Heart left ventricle (tissue), 13 donors: ENCODE data around the gene SCN8A.

ENCODE experiments used
- CTCF ChIP-seq, 12 donors: fragments of 200-600 bp; sonication (generic) in 4 of 12; IDR thresholded peaks; one replicate each; pipeline versions ENCODE4 v1.5.0 to v1.8.0; 2018 to 2022; ENCODE audit warnings: antibody characterized with exemption in 12 of 12, mild to moderate bottlenecking in 5 of 12
- POLR2A ChIP-seq, 2 donors: fragments of 450-650 bp; IDR thresholded peaks; one replicate each; pipeline ENCODE4 v1.6.1; 2017; ENCODE audit warnings: antibody characterized with exemption in 2 of 2, mild to moderate bottlenecking in 2 of 2, moderate library complexity in 2 of 2
- donor health status: ischemic (EF 13 %, LVEDD 7.1; RV severe dilation, severe dysfunction).
- donor health status: DM: no; HTN: yes; CAD: no.
- donor health status: DM: no; HTN: no; CAD: no.
- donor health status: ischemic (EF 25% LVEDD 6.9; RV normal size, moderate dysfunction).
- donor health status: ischemic (EF 25% LVEDD 5.7; RV mildly dilated, moderate dysfunction).
- donor health status: ischemic (EF 35%, LVEDD 5.7; RV mildly dilated, moderate dysfunction).
- donor health status: nonischemic (EF 11% LVEDD 7.7; RV severe dilation, severe dysfunction).
- donor health status: DM: yes; HTN: yes; CAD: no.
- donor health status: PGD.
- donor health status: ischemic (EF 29% LVEDD 5.4; RV normal size, mild dysfunction).
- donor health status: nonischemic (EF 23%, LVEDD 6.1; RV moderate dilation, normal function).

DNA sequence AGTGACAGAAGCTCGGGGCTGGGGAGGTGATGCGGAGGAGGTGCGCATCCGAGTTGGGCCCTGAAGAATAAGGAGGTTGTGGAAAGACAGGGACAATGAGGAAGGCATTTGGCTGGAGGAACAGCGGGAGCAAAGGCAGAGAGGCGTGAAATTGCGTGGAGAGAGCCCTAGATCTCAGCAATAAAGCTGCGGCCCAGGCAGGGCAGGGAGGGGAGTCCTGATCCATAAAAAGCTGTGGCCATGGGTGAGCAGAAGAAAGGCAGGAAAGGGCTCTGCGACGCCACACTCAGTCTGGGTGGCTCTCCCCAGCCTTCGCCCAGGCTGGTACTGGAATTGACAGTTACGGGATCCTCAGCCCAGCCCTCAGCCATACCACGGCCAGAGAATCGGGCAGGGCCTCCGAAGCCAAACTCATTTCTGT lies 255.2 kb downstream of the SCN8A start:
- TF ChIP-seq CTCF (IDR thresholded peaks at IDR 0.05) (no peak), POLR2A (IDR thresholded peaks at IDR 0.05) (no peak)
